Duodenal mucosa (tissue), 2 donors: ENCODE data around the gene UGT1A3.

Experiments
- H3K27ac ChIP-seq: one replicate; pipeline ENCODE4 v1.7.0; 2013; ENCODE audit warnings: low read depth, low read length
- H3K27me3 ChIP-seq, 2 donors: one replicate each; pipeline ENCODE4 v1.7.0; 2013; ENCODE audit warnings: low read length in 2 of 2, control low read depth in 1 of 2; ENCODE audit not compliant: insufficient read depth in 2 of 2, control insufficient read depth in 1 of 2
- H3K36me3 ChIP-seq, 2 donors: one replicate each; pipeline ENCODE4 v1.7.0; 2013; ENCODE audit warnings: low read length in 2 of 2, control low read depth in 1 of 2; ENCODE audit not compliant: insufficient read depth in 2 of 2, control insufficient read depth in 1 of 2
- H3K4me1 ChIP-seq, 2 donors: one replicate each; pipeline ENCODE4 v1.7.0; 2013; ENCODE audit warnings: low read length in 2 of 2, control low read depth in 1 of 2; ENCODE audit not compliant: insufficient read depth in 2 of 2, control insufficient read depth in 1 of 2
- H3K4me3 ChIP-seq, 2 donors: one replicate each; pipeline ENCODE4 v1.7.0; 2013; ENCODE audit warnings: low read length in 2 of 2, low read depth in 1 of 2
- H3K9ac ChIP-seq, 2 donors: one replicate each; pipeline ENCODE4 v1.7.0; 2013; ENCODE audit warnings: low read length in 2 of 2, low read depth in 1 of 2
- H3K9me3 ChIP-seq, 2 donors: one replicate each; pipeline ENCODE4 v1.7.0; 2013; ENCODE audit warnings: low read length in 2 of 2, control low read depth in 1 of 2; ENCODE audit not compliant: control insufficient read depth in 1 of 2

Gene UGT1A3

GRCh38 chr2:233813236-233814055, 84.6 kb downstream of the UGT1A3 start:
- peaks cover 0 to 5% of the 10 kb centered on the region in 2 donors for H3K4me1 ChIP-seq
- H3K27me3 ChIP-seq, result peaks cover 0 to 2% of the 10 kb centered on the region in 2 donors
- H3K27ac ChIP-seq, result no peak overlapping the region
- H3K9me3 ChIP-seq, result no peaks in the 10 kb centered on the region
- no peak overlapping the region for H3K9ac ChIP-seq
- H3K4me3 ChIP-seq, result no peak overlapping the region
- H3K36me3 ChIP-seq, result no peaks in the 10 kb centered on the region

DNA sequence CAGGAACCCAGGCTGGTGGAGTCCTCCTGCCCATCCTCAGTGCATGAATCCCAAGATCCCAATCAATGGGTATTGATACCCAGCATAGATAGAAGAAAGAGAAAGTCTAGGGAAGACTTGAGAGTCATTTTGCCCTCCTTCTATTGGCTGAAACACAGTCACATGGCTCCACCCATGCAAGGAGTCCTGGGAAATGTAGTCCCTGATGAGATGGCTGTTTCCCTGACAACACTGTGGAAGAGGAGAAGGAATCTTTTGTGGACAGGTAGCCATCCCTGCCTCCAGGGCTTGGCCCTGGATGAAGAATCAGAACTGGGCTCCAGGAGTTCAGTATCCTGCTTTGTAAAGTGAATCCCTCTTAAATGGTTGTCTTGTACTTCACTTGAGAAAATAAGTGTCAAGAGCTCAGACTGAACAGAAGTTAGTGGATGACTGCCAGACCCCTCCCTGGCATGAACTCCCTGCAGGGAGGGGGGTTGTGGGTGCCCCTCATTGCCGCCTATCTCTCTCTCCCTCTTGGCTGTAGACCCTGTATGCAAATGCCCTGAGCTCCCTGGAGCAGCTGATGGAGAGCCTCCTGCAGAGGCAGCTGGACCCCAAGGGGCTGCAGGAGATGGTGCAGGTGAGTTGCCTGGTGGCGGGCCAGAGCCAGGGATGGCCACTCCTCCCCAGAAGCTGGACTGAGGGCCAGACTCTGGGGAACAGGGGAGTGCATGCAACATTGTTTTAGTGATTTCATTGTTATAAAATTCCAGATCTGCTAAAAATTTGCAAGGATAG, 85.4 kb downstream of the UGT1A3 start:
- Histone ChIP-seq H3K9me3 (no peaks in the 10 kb centered on the region), H3K4me1 (peaks cover 0 to 5% of the 10 kb centered on the region in 2 donors), H3K36me3 (no peaks in the 10 kb centered on the region), H3K4me3 (no peak overlapping the region), H3K27ac (no peak overlapping the region), H3K27me3 (peaks cover 2 to 3% of the 10 kb centered on the region in 2 donors), H3K9ac (no peak overlapping the region)

DNA sequence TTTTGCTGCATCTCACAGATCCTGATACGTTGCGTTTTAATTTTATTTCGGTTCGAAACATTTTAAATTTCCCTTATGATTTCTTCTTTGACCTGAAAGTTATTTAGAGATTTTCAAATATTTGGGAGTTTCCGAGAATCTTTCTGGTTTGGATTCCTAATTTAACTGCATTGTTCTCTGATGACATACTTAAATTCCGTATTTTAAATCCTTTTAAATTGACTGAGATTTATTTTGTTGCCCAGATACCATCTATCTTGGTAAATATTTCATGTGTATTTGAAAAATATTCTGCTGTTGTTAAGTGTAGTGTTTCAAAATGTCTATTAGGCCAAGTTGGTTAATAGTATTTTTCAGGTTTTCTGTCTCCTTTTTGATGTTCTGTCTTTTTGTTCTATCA, 87.0 kb downstream of the UGT1A3 start:
- Histone ChIP-seq H3K27me3 (peaks cover 2 to 3% of the 10 kb centered on the region in 2 donors), H3K36me3 (no peaks in the 10 kb centered on the region), H3K4me3 (no peak overlapping the region), H3K4me1 (peaks cover 0 to 5% of the 10 kb centered on the region in 2 donors), H3K9me3 (no peaks in the 10 kb centered on the region), H3K27ac (no peak overlapping the region), H3K9ac (no peak overlapping the region)

DNA sequence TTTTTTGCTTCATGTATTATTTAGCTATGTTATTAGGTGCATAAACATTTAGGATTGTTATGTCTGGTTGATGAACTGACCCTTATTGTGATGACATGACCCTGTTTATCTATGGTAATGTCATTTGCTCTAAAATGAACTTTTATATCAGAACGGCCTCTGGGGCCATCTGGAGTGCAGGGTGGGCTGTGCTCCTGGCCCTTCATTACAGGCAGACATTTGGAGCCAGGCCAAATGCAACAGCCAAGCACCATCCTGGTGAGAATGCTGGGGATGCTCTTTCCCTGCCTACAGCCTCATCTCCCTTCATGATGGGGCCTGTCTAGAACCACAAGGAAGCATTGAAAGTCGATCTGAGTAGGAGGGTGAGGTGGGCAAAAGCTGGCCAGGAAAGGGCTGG, 87.5 kb downstream of the UGT1A3 start:
- Histone ChIP-seq H3K27me3 (peaks cover 2 to 3% of the 10 kb centered on the region in 2 donors), H3K9me3 (no peaks in the 10 kb centered on the region), H3K4me1 (peaks cover 0 to 7% of the 10 kb centered on the region in 2 donors), H3K4me3 (no peak overlapping the region), H3K36me3 (no peaks in the 10 kb centered on the region), H3K9ac (no peak overlapping the region), H3K27ac (no peak overlapping the region)

GRCh38 chr2:233816771-233817170, 87.9 kb downstream of the UGT1A3 start:
- Histone ChIP-seq H3K36me3 (no peaks in the 10 kb centered on the region), H3K9ac (no peak overlapping the region), H3K27ac (no peak overlapping the region), H3K4me3 (no peak overlapping the region), H3K9me3 (no peaks in the 10 kb centered on the region), H3K4me1 (peaks cover 4 to 11% of the 10 kb centered on the region in 2 donors), H3K27me3 (peaks cover 2 to 3% of the 10 kb centered on the region in 2 donors)

DNA sequence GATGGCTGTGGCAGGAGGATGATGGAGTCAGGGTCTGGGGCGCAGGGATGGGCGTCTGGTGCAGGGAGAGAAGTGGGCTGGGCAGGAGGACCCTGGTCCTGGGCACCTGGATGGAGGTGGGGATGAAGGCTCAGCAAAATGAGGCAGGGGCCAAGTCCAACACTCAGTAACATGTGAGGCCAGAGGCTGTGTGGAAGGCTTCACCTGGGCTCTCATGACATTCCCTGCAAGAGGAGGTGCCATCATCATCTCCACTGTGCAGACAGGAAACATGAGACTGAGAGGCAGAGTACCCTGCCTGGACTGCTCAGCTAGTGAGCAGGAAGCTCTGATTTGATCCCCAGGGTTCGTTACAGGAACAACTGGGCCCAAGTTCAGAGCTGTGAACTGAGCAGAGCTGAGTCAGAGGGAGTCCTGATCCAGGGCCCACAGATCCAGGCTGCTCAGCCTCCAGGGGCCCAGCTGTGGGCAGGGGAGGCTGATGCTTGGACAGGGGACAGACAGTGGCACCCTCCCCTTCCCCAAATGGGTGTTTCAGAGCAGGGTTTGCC, 88.6 kb downstream of the UGT1A3 start:
- Histone ChIP-seq H3K27ac (no peak overlapping the region), H3K27me3 (peaks cover 2 to 3% of the 10 kb centered on the region in 2 donors), H3K4me1 (peaks cover 9 to 18% of the 10 kb centered on the region in 2 donors), H3K9me3 (no peaks in the 10 kb centered on the region), H3K9ac (no peak overlapping the region), H3K4me3 (no peak overlapping the region), H3K36me3 (no peaks in the 10 kb centered on the region)

DNA sequence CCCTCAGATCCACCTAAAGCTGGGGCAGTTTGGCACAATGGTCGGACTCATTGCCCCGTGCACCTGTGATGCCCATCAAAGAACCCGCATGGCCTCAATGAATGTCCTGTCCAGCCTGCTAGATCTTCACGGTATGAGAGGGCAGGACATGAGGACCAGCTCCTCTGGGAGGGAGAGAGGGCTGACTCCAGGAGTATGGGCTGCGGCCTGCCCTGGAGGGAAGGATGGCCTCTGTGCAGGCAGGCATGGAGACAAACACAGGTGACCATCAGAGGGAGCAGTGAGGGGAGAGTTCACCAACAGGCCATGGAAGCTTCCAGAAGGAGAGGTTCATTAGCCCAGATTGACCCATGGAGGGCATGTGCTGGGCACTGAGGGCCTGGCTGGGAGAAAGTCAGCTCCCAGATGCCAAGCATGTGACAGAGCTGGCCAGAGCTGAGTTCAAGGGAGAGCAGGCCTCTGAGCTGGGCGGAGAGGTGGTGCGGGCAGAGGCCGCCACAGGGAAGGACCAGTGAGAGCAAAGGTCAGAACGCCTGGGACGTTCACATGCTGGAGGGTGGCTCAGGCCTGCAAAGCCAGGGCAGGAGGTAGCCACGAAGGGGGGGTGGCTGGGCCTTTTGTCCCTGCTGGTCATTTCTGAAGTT, 89.3 kb downstream of the UGT1A3 start:
- Histone ChIP-seq H3K4me1 (peaks cover 9 to 24% of the 10 kb centered on the region in 2 donors), H3K4me3 (no peak overlapping the region)

GRCh38 chr2:233818639-233819621, 90.1 kb downstream of the UGT1A3 start:
- Histone ChIP-seq H3K27ac (no peak overlapping the region), H3K27me3 (peaks cover 0 to 3% of the 10 kb centered on the region in 2 donors), H3K4me3 (no peak overlapping the region), H3K9ac (no peak overlapping the region), H3K4me1 (peaks cover 9 to 29% of the 10 kb centered on the region in 2 donors), H3K36me3 (no peaks in the 10 kb centered on the region), H3K9me3 (no peaks in the 10 kb centered on the region)

More for the DNA sequence above, 89.3 kb downstream of the UGT1A3 start:
- Histone ChIP-seq H3K27me3 (peaks cover 2 to 3% of the 10 kb centered on the region in 2 donors), H3K27ac (no peak overlapping the region), H3K9ac (no peak overlapping the region), H3K9me3 (no peaks in the 10 kb centered on the region), H3K36me3 (no peaks in the 10 kb centered on the region)
